ENCODE data around the gene SLC48A1.
"Not testable (repeated sequence)": the region's sequence is repeated elsewhere in the genome, so short reads cannot be mapped to it uniquely, and the experiment has no call there.

The SLC48A1 gene

DNA sequence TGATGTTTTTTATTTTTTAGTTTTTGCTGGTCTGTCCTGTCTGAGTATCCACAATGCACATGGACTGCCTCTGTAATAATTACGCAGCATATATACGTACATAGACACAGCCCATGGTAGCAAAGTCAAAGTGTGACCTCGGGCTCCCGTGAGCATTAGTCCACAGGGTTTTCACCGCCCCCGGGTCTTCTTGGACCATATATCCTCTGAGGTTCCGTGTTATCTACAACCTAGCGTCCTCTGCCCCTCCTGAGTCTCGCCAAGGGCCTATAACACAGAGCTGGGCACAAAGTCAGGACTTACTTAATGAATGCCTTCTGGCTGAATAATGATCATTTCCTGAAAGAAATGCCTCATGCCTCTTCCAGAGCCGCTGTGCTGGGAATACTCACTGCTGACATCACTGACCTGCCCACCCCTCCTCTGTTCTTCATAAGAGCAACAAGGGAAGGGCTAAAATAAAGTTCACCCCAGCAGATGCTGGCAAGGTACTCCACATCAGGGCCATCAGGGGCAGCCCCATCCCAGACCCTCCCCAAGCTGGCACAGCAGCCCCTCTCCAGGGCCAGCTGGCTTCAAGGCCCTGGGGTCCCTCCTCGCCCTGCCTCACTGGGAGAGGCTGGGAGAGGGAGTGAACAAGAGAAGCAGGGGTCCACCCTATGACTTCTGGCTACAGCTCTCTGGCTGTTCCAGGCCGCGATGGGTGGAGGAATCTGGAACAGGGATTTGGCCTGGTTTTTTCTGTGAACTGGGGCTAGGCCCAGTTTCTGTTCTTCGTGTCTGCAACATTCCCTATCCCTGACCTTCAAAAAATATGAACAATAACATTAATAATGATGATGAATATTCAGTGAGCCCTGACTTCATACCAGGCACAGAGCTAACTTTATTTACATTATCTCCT, 38.8 kb downstream of the SLC48A1 start:
- no peak for DNase-seq (ENCODE audit: low read depth in 2 of 2)

DNA sequence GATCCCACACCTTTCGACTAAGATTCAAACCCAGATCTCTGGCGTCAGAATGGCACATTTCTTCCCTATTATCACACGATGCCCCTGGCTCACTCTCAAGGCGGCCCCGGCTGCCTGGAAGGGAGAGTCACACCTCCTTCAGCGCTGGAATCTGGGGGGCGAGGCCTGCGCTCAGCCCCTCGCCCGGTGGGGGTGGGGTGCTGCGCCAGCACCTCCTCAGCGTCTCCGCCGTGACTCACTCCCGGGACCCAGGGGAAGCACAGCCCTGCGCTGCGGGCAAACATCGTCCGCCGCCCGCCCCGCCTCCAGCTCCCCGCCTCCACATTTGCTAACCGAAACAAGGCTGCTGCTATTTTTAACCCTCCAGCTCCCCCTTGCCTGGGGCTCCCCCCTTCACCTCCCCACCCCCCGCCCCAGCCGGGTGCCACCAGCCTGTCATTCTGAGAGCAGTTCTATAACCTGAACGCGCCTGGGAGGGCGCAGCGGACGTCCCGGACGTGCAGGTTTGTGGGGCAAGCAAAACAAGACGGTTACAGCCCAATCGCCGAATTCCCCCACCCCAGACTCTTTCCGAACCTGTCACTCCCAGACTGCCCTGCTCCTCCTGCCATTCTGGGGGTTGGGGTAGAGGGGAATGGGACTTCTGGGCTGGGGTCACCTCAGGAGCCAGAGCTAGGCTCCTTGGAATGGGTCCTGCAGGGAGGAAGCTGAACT, 39.9 kb downstream of the SLC48A1 start:
- peak; percentile 83 to 88 for DNase-seq (ENCODE audit: low read depth in 2 of 2)

GRCh38 chr12:47813511-47814196, 40.6 kb downstream of the SLC48A1 start:
- DNase-seq (ENCODE audit: low read depth in 2 of 2): no peak

DNA sequence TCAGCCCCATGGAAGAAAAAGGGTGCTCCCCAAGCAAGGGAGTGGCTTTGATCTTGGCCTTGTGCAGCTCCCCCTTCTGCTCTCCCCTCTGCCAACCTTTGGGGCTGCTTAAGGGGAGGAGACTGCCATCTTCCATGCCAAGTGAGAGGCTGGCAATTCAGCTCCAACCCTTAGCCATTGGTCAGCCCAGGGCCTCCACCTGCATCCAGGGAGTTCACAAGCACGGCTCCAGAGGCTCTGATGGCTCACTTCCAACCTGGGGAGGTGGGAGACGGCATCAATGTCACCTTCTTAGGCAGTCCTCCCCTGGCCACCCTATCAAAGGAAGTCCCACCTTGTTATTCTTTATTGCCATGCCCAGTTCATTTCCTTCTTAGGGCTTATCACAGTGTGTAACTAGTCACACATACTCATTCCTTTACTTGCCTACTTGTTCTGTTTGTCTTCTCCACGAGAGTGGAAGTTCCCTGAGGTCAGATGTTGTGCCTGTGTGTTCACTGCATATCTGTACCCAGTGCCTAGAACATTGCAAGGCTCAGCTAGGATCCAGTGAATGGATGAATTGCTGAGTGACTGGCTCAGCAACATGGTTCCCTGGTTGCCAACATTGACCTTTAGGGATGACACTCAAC, 41.6 kb downstream of the SLC48A1 start:
- DNase-seq (ENCODE audit: low read depth in 2 of 2): no peak

DNA sequence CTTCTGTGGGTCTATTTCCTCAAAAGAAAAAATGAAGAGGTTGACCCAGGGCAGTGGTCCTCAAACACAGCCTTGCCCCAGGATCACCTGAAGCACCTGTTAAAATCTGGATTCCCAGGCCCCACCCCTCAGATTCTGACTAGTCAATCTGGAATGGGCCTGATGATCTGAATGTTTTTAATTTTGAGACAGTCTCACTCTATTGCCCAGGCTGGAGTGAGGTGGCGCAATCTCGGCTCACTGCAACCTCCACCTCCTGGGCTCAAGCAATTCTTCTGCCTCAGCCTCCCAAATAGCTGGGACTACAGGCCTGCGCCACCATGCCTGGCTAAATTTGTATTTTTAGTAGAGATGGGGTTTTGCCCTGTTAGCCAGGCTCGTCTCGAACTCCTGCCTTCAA, 42.4 kb downstream of the SLC48A1 start:
- DNase-seq (ENCODE audit: low read depth in 2 of 2): not testable (repeated sequence)

DNA sequence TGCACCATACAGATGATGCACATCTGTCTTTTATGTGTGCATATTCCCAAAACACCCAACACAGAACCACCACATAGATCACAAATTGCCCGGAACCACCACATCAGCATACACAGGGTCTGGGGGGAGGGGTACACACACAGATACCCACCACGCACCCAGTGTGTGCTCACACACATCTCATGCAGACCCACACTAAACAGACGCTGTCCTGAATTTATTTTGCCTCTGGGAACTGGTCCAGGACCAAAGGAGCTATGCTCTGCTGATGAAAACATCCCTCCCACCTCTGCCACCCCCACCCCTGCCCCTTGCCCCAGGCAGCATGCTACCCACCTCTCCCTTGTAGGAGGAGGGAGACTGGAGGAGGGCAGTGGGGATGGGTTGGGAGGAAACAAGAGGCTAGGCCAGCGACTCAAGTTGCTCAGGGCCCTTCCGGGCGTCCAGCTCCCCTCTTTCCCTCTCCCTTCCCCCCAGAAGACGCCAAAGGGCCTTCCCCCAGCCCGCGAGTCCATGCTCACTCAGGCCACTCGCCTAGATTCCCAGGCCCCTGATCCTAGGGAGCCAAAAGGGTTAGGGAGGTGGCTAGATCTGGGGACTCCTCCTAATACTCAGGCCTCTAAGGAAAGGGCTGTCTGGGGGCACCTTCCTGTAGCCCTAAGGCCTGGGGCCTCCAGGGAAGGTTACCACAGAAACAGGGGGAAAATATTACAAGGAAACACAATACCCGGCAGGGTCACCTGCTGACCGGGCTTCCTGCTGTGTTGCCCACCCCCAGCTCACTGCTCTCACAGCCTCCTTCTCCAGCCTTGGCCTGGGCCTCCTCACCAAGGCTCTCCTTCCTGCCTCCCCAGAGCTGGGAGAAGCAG, 43.6 kb downstream of the SLC48A1 start:
- no peak for DNase-seq (ENCODE audit: low read depth in 2 of 2)

- DNase-seq (ENCODE audit: low read depth in 2 of 2): no peak
Measured at GRCh38 chr12:47817272-47818006, 44.4 kb downstream of the SLC48A1 start.

- no peak for DNase-seq (ENCODE audit: low read depth in 2 of 2)
Measured at GRCh38 chr12:47818007-47818376, 45.0 kb downstream of the SLC48A1 start.

- DNase-seq (ENCODE audit: low read depth in 2 of 2): no peak
Measured at GRCh38 chr12:47818467-47819137, 45.6 kb downstream of the SLC48A1 start.

DNA sequence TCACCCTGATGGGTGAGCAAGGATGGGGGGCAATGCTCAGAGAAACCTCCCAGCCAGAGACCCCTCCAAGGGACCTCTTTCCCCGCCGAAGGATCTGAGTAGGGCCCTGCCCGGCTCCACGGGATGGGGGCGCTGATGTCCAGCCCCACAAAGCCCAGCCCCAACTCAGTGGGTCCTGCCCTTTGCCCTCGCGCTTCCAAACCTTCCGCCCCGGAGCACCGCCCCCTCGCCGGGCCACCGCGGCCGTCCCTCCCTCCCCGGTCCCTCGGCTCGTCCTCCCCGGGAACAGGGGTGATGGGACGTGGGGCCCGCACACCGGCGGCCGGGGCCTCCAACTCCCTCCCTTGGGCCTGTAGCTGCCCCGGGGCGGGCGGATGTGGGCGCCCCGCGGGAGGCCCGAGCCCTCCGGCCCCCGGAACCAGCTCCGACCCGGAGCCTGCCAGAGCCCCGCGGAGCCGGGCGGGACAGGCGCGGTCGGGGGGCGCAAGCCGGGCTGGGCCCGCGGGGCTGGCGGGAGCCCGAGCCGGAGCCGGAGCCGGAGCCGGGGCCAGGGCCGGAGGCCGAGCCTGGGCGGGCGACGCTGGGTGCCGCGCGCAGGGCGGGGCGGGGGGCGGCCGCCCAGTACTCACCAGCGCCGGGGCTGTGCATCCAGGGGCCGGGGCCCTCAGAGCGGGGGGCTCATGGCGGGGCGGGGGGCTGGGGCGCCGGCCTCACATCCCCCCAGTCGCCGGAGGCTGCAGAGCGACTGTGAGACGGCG, 46.3 kb downstream of the SLC48A1 start:
- DNase-seq (ENCODE audit: low read depth in 2 of 2): no peak

DNA sequence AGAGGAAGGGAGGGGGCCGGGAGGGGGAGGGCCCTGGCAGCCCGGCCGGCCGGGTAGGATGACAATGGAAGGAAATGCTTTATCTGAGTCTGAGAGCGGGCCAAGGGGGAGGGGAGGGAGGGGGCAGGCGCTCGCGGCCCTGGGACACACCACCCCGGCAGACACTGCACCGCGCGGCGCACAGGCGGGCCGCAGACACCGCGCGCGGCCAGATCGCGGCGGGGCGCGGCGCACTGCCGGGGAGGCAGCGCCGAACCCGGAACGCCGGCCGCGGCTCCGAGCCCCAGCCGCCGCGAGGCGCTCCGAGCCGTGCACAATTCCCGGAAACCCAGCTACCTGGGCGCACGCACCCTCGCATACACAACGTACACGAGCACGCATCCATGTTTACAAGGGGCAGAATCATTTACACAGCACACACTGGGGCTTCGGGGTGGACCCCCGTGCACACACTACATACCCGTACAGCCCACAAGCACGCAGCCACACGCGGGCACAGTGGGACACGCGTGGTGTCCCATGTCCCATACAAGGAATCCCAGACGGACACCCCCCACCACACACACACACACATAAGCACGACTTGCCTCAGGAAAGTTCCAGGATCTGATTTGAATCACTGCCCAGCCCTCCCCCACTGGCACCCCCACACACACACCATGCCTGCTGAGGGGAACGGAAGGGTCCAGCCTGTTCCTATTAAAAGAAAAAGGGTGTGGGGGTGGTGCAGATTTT, 47.0 kb downstream of the SLC48A1 start, which contains the start of gene HDAC7:
Gene HDAC7 (minus strand): TSS at position 8 of the 735 bp plus-strand sequence. CDS start 118 bp downstream, outside the sequence.
- peak; percentile 54 to 57 for DNase-seq (ENCODE audit: low read depth in 2 of 2)

- no peak for DNase-seq (ENCODE audit: low read depth in 2 of 2)
Measured at GRCh38 chr12:47820631-47821345, 47.8 kb downstream of the SLC48A1 start.

DNA sequence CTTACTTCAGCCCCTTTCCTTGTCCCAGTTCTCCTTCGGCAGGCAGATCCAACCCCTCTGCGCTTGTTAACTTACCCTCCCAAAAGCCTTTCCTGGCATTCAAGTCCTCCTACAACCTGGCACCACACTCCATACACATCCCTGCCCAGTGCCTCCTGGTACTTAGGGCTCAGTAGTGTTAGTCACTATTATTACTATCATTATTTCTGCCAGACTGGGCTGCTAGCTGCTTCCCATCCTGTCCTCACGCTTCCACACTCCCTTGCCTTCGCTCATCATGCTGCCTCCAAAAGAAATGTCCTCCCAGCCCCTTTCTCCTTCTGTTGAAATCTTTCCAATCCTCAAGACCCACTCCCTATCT, 48.3 kb downstream of the SLC48A1 start:
- no peak for DNase-seq (ENCODE audit: low read depth in 2 of 2)

DNA sequence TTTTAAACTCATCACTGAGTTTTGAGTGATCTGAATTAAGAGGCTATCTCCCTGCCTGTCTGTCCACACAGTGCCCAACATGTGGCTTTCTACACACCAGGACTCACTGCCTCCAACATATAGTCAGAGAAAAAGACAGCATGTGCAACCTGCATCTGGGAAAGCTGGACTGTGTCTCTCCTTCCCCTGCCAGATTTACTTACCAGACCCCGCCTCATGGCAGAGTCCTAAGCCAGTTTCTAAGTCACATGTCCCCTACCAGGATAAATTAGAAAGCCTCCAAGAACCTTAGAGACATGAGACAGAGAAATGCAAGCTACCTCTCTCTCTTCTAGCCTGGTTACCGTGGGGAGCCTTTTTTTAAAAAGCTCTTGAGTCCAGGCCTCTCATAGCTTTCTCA, 49.4 kb downstream of the SLC48A1 start:
- no peak for DNase-seq (ENCODE audit: low read depth in 2 of 2)

DNA sequence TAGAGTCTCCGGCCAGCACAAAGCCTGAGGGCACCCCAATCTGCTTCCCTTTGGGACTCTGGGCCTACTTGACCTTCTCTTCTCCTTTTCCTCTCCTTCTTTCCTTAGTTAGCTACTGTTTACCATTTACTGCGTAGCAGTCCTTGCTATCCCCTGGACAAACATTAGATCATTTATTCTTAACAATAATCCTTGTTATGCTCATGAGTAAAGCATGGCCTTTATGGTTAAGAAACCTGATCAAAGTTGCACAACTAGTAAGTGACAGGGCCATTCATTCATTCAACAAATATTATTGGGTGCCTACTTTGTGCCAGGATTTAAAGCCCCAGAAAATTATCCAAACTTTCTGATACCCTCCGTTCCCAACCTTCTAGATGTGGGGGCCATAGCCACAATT, 49.8 kb downstream of the SLC48A1 start:
- DNase-seq (ENCODE audit: low read depth in 2 of 2): no peak

GRCh38 chr12:47823422-47824086, 50.5 kb downstream of the SLC48A1 start:
- no peak for DNase-seq (ENCODE audit: low read depth in 2 of 2)

DNA sequence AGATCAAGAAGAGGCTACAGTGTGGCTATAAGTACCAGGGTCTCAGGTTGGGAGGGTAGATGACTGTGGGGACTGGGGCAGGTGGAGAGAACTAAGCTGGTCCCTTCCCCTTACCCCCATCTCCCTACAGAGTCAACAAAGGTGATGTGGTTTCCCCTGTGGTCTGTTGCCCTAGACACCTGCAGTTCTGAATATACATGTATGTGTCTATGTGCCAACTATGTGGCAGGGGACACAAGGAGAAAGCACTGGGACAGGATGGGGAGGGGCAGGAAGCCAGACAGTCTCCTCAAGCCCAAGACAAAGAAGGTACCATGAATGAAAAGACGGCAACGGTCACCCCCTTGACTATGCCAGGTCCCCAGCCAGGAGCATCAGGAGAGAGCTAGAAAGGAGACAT, 51.2 kb downstream of the SLC48A1 start:
- no peak for DNase-seq (ENCODE audit: low read depth in 2 of 2)

All from stimulated activated CD4-positive, alpha-beta T cell treated with anti-CD3 and anti-CD28 coated beads, Interleukin-1b, Interleukin-23, amount 100 ng/mL, for 1 hour (primary cell).